ENCODE measurements around the gene AOC1.

- TF ChIP-seq POLR2A (IDR thresholded peaks at IDR 0.05; ENCODE audit: low read depth) (no peak), CTCF (IDR thresholded peaks at IDR 0.05) (no peak)
These were observed 2.7 kb downstream of the AOC1 start for GRCh38 chr7:150855046-150855445.
